Effector CD4-positive, alpha-beta T cell (primary cell): ENCODE results near the gene GM2A.
"Not testable (repeated sequence)": the region's sequence is repeated elsewhere in the genome, so short reads cannot be mapped to it uniquely, and the experiment has no call there.

Source experiments
- DNase-seq: peaks from one replicate; pipeline ENCODE4 v3.0.0-alpha.2; 2020

GM2A gene

DNA sequence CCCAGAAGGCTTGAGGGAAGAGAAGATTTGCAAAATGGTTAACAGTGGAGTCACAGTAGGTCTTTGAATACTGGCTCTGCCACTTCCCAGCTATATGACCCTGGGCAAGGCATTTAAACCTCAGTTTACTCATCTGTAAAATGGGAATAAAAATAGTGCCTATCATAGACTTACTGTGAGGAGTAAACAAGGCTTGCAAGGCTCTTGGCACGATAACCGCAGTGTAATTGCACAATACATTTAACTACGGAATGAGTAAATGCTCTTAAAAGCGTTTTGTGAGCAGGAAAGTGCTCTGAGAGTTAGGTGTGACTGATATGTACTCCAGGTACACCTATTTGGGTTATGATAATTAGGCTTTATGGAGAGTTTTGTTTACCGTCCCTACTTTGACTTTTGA, 42.2 kb downstream of the GM2A start:
- no peak for DNase-seq

GRCh38 chr5:151295791-151296477, 42.9 kb downstream of the GM2A start:
- no peak for DNase-seq

DNA sequence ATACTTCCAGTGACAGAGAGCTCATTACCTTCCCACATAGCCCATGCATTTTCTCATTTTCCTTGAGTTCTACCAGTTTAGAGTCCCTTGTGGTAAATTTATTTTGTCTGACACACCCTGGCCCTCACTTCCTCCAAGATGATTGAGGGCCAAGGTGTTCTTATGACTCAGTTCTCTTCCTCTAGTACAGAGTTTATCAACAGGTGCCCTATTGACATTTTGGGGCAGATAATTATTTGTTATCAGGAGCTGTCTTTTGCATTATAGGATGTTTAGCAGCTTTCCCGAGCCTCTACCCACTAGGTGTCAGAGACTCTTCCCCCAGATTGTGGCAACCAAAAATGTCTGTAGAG, 43.5 kb downstream of the GM2A start:
- no peak for DNase-seq

DNA sequence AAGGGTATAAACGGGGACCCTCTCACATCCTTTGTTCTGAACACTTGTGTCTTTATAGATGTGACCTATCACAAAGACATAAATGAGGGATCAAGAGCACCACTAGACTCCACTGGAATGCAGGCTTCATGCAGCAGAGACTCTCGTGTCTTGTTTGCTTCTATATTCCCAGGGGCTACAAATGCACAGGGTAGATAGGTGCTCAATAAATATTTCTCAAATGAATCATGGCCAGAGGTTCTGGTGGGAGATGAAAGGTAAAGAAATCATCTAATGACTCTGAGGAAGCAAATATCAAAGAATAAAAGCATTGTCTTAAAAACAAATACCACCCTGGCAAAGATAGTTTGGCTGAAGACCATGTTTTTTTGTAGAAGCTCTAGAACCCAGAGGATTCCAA, 44.0 kb downstream of the GM2A start:
- no peak for DNase-seq

DNA sequence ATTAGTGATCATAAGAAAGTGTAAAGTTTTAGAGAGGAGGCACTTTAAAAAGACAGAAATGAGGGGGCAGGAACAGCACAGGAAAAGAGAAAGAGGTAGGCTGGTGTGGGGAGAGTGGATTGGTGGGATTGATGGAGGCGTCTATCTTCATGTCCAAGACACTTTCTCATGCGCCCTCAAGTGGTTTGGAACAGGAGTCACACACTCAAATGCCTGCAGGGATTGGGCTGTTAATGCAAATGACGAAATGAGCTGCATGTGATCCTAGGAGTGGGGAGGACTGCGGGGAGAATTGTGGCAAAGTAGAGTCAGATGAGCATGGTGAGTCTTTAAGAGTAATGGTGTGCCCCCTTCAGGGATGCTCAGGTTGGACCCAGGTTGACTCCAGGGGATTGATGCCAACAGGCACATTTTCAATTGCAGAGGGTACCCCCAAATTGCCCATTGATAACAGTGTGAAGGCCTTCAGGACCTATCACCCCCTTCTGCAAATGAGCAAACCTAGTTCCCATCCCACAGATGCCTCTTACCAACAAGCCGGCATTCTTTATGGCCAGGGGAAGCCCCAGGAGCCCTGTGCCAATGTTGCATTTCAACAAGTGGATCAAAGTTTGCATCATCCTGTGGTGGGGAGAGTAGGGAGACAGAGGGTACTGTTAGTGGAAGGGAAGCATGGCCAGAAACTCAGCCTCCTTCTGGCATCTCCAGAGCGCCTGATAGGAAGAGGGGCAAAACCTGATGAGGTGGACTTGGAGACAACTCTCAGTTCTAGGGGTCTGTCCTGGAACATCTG, 45.3 kb downstream of the GM2A start:
- DNase-seq = no peak

DNA sequence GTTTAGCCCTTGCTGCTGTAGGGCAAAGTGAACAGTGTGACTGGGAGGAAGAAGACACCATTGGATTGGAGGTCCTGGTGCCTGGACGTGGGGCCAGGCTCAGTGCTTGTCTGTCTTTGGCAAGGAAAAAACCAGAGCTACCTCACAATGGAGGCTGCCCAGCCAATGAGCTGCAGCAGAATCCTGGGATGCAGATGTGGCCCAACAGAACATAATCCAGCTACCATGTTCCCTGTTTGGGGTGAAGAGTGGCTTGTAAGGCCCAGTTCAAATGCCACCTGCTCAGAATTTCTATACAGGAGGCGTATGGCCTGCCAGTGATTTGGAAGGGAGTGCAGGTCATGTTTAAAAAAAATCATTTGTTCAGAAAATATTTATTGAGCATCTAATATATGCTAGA, 50.7 kb downstream of the GM2A start, which contains the start of gene SLC36A3:
Gene SLC36A3, minus strand, starts transcription at position 101 of the 400 bp plus-strand sequence. CDS start 412 bp downstream, outside the sequence.
- DNase-seq = no peak

DNA sequence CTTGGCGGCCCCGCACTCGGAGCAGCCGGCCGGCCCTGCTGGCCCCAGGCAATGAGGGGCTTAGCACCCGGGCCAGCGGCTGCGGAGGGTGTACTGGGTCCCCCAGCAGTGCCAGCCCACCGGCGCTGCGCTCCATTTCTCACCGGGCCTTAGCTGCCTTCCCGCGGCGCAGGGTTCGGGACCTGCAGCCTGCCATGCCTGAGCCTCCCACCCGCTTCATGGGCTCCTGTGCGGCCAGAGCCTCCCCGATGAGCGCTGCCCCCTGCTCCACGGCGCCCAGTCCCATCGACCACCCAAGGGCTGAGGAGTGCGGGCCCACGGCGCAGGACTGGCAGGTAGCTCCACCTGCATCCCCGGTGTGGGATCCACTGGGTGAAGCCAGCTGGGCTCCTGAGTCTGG, 56.3 kb downstream of the GM2A start:
- not testable (repeated sequence) for DNase-seq

DNA sequence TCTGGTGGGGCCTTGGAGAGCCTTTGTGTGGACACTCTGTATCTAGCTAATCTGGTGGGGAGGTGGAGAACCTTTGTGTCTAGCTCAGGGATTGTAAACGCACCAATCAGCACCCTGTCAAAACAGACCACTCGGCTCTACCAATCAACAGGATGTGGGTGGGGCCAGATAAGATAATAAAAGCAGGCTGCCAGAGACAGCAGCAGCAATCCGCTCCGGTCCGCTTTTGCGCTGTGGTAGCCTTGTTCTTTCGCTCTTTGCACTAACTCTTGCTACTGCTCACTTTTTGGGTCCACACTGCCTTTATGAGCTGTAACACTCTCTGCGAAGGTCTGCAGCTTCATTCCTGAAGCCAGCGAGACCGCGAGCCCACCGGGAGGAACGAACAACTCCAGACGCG, 56.8 kb downstream of the GM2A start:
- DNase-seq = not testable (repeated sequence)

DNA sequence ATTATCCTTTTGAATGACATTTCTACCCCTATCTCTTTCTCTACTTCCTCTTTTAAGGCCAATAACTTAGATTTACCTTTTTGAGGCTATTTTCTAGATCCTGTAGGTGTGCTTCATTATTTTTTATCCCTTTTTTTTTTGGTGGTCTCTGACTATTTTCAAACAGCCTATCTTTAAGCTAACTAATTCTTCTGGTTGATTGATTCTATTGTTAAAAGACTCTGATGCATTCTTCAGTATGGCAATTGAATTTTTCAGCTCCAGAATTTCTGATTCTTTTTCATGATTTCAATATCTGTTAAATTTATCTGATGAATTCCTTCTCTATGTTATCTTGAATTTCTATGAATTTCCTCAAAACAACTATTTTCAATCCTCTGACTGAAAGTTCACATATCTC, 57.9 kb downstream of the GM2A start:
- no peak for DNase-seq

GRCh38 chr5:151312756-151313324, 59.9 kb downstream of the GM2A start:
- no peak for DNase-seq

GRCh38 chr5:151313357-151313756, 60.4 kb downstream of the GM2A start:
- DNase-seq = no peak

DNA sequence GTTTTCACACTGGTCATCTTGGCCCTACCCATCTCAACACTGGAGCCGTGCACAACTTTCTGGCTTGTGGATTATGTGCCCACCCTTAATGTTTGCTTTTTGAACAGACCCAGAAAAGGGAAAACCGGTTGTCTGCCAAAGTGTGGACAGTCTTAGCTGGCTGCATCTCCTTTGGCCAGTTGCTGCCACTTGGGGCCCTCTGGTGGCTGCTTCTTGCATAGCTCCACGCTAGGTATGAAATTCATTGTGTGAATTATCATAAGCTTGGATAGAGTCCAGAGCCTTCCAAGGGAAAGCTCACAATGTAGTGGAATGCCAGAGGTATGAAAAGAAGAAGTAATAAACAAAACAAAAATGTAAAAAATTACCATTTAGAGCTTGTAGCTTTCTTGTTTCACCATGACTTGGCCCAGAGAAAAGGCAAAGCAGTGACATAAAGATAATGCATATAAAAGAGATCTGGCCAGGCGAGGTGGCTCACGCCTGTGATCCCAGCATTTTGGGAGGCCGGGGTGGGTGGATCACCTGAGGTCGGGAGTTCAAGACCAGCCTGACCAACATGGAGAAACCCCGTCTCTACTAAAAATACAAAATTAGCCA, 63.1 kb downstream of the GM2A start:
- DNase-seq = no peak

- DNase-seq = no peak
Observed at GRCh38 chr5:151317871-151318270, 64.9 kb downstream of the GM2A start.

DNA sequence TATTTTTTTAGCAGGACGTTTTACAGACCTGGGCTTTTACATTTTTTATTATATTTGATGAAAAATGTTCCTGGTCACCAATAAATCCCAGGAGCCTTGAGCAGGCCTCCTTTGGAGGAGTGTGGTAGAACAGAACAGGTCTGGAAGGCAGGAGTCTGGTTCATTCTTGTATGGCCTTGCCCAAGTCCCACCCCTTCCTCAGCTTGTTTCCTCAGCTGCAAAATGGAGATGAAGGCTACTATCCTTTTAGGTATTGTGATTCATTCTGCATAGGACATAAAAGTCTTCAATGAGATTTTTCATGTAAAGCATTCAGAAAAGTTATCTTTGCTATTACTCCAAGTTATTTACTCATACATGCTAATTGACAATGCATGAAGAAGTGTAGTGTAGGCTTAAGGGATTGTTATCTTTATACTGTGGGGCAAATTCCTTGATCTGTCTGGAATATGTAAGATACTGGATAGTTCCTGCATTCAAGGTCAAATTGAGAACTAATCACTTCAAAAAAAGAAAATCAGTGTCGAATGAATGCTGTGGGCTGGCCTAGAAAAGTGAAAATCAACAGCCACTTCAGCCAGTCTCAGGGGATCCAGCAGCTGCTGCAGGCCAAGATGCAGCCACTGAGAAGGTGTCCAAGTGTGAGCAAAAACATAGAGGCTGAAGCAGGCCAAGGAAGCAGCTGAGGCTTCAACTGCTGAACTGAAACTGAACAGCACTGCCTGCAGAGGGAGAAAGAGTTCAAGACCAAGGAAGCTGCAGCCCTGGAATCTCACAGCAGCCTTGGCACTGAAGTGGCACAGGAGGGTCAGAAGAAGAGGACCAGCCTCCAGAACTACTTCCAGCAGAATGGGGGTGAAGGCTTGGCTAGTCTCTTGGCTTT, 66.1 kb downstream of the GM2A start:
- no peak for DNase-seq
